DND-41 (cell line): ENCODE data around the gene BAAT.

ENCODE experiments used
- EZH2 ChIP-seq: IDR thresholded peaks from 3 replicates; pipeline ENCODE4 v1.6.1; 2012; ENCODE audit warnings: borderline replicate concordance, low read depth, mild to moderate bottlenecking, moderate library complexity, low read length, inconsistent platforms; ENCODE audit not compliant: severe bottlenecking
- TF ChIP-seq, protein P1 (sequence below): IDR thresholded peaks from 2 replicates; pipeline ENCODE4 v1.5.1; 2012; ENCODE audit warnings: borderline replicate concordance, low read length, moderate library complexity, mild to moderate bottlenecking; ENCODE audit not compliant: poor library complexity, severe bottlenecking; ENCODE audit errors: extremely low read depth

DNA sequence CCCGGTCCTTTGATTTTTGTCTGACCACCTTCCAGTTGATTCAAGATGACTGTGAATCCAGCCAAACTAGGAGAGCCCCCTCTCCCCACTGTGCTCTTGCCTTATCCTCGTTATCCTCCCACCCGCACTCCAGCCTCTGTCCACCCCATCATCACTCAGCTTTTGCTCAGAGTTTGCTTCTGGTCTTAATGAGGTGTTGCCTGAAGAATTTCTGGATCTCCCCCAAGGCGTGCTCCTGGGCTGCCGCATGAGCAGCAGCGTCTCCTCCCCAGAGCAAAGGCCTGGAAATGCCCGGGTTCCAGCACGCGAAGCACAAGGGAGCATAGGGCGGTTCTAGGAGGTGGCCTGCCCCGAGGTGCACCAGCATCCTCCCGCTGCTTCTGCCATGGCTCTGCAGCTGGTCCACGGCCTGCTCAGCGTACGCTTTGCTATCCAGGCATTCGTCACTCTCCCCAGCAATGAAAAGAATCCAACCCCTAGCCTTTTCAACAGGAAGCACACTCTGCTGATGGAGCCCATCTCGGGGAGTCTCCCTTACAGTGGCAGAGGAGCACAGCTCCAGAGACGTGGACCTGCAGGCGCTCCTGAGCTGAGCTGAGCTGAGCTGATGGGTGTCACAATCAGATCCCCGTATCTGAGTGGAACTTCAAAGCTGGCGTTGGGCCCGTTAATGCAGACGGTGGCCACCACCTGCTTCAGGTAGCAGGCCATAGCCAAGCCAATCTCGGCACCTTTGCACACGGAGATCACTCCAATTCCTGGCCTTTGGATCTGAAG, 50.7 kb downstream of the BAAT start:
- TF ChIP-seq, protein P1, sequence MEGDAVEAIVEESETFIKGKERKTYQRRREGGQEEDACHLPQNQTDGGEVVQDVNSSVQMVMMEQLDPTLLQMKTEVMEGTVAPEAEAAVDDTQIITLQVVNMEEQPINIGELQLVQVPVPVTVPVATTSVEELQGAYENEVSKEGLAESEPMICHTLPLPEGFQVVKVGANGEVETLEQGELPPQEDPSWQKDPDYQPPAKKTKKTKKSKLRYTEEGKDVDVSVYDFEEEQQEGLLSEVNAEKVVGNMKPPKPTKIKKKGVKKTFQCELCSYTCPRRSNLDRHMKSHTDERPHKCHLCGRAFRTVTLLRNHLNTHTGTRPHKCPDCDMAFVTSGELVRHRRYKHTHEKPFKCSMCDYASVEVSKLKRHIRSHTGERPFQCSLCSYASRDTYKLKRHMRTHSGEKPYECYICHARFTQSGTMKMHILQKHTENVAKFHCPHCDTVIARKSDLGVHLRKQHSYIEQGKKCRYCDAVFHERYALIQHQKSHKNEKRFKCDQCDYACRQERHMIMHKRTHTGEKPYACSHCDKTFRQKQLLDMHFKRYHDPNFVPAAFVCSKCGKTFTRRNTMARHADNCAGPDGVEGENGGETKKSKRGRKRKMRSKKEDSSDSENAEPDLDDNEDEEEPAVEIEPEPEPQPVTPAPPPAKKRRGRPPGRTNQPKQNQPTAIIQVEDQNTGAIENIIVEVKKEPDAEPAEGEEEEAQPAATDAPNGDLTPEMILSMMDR, result no peak
- TF ChIP-seq EZH2, result no peak
